Measurements from ENCODE around the gene ATP5PB.

GRCh38 chr1:111480674-111481073, 31.4 kb downstream of the ATP5PB start:
- no peak for TF ChIP-seq EZH2 (IDR thresholded peaks at IDR 0.05)
- no peak for TF ChIP-seq POLR2AphosphoS5 (IDR thresholded peaks at IDR 0.05; ENCODE audit: borderline replicate concordance, low read depth, low read length)

Measured in SK-N-MC (cell line).